Upper lobe of right lung (tissue), 1 donor: ENCODE measurements around the gene RIN1. TPM values are rescaled to one million over a fixed set of nuclear protein-coding genes. Genes with fewer than 3 reads are reported as not detected.
A peak's percentile ranks its signal among the peaks of the same experiment; 100 is the strongest.

Experiments used
- ATAC-seq: fragments of 200-7000 bp; cut with Tn5 transposase; one replicate; pipeline ENCODE4 v1.9.1; 2020; ENCODE audit warnings: mild to moderate bottlenecking, moderate library complexity
- DNase-seq: peaks from one replicate; pipeline ENCODE4 v3.0.0-alpha.2; 2020
- H3K27ac ChIP-seq: fragments of 200-600 bp; one replicate; pipeline ENCODE4 v1.8.0; 2022
- H3K27me3 ChIP-seq: fragments of 200-600 bp; one replicate; pipeline ENCODE4 v1.8.0; 2022; ENCODE audit warnings: mild to moderate bottlenecking
- H3K36me3 ChIP-seq: fragments of 200-600 bp; one replicate; pipeline ENCODE4 v1.8.0; 2022
- H3K4me1 ChIP-seq: fragments of 200-600 bp; one replicate; pipeline ENCODE4 v1.8.0; 2022
- H3K4me3 ChIP-seq: fragments of 200-600 bp; one replicate; pipeline ENCODE4 v1.8.0; 2022; ENCODE audit warnings: mild to moderate bottlenecking
- H3K9me3 ChIP-seq: fragments of 200-600 bp; one replicate; pipeline ENCODE4 v1.8.0; 2022
- CTCF ChIP-seq: fragments of 200-600 bp; IDR thresholded peaks from one replicate; pipeline ENCODE4 v1.8.0; 2022; ENCODE audit warnings: antibody characterized with exemption
- intact Hi-C: fragments of 100-400 bp; cut with DNase I; formaldehyde crosslinking; loops from one replicate; pipeline ENCODE4 v1.11.0; 2022
- total RNA-seq: library from RNA; stranded (reverse); fragmentation: NEBNext Ultra II Directional; extraction: Animal tissue kit (Norgen Biotek cat#: 25700); gene quantifications from one replicate; pipeline ENCODE4 v1.2.1, GENCODE V29; 2021
- donor health status: DM: no; HTN: yes; CAD: no; lungs with severe emphysema.

RIN1 gene
- total RNA-seq, 1 donor from 2014 or later, result 7.4 TPM

- intact Hi-C loops, result loop anchor here (10.0 kb wide), 1 partner anchor 67 kb away; no protein-coding TSS in a partner anchor
Measured at GRCh38 chr11:66317723-66318599, 18.3 kb downstream of the RIN1 start.

GRCh38 chr11:66317322-66317722 lies 18.9 kb downstream of the RIN1 start:
- Histone ChIP-seq H3K4me1 (peaks cover 30% of the 10 kb centered on the region), H3K27ac (peak overlapping the region; percentile 73), H3K9me3 (no peaks in the 10 kb centered on the region), H3K27me3 (no peaks in the 10 kb centered on the region), H3K4me3 (peak overlapping the region; percentile 39), H3K36me3 (no peaks in the 10 kb centered on the region)
- intact Hi-C loops, result loop anchor here (10.0 kb wide), 1 partner anchor 67 kb away; no protein-coding TSS in a partner anchor
- ATAC-seq, result no peak
- no peak for TF ChIP-seq CTCF
- peak; percentile 72 for DNase-seq

More at GRCh38 chr11:66317723-66318599, 18.3 kb downstream of the RIN1 start:
- peaks cover 29% of the 10 kb centered on the region for H3K4me1 ChIP-seq
- H3K9me3 ChIP-seq, result no peaks in the 10 kb centered on the region
- ATAC-seq (peak; percentile 52), DNase-seq (peak; percentile 70)
- no peaks in the 10 kb centered on the region for H3K27me3 ChIP-seq
- no peaks in the 10 kb centered on the region for H3K36me3 ChIP-seq
- H3K4me3 ChIP-seq, result no peak overlapping the region
- no peak for TF ChIP-seq CTCF
- H3K27ac ChIP-seq, result peak overlapping the region; percentile 73

DNA sequence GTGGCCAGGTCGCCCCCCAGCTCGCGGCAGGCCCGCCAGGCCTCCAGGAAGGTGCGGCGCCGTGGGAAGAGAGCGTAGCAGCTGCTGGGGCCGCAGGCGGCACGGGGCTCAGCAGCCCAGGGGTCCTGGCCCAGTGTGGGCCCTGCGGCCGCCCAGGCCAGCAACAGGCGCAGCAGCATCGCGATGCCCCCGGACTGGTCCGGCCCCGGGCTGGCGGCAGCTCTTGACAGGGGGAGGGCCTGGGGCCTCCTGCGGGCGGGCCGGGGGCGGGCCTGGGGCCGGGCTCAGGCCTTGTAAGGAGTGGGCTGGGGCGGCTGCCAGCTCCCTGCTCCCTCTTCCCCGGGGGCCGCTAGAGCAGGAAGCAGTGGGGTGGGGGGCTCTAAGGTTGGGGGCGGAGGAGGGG lies 19.4 kb downstream of the RIN1 start, which contains the start of gene CD248:
CD248 (minus strand) TSS at position 196 of the 403 bp plus-strand sequence; CDS start at position 179, 17 bp downstream.
- intact Hi-C loops, result loop anchor here (10.0 kb wide), 1 partner anchor 68 kb away; no protein-coding TSS in a partner anchor
- H3K9me3 ChIP-seq, result no peaks in the 10 kb centered on the region
- peak within 1 kb of the TSS; percentile 73 for H3K27ac ChIP-seq

GRCh38 chr11:66315921-66316811 lies 20.1 kb downstream of the RIN1 start:
- Histone ChIP-seq H3K4me1 (peaks cover 30% of the 10 kb centered on the region), H3K27me3 (no peaks in the 10 kb centered on the region), H3K4me3 (peak overlapping the region; percentile 39), H3K9me3 (no peaks in the 10 kb centered on the region), H3K36me3 (no peaks in the 10 kb centered on the region), H3K27ac (peak overlapping the region; percentile 70)
- DNase-seq (peak; percentile 63), ATAC-seq (no peak)
- TF ChIP-seq CTCF, result no peak
- intact Hi-C loops, result loop anchor here (10.0 kb wide), 1 partner anchor 69 kb away; no protein-coding TSS in a partner anchor

More for the DNA sequence above, 19.4 kb downstream of the RIN1 start, which contains the start of gene CD248:
- TF ChIP-seq CTCF, result no peak
- ATAC-seq (no peak), DNase-seq (peak; percentile 76)
- H3K4me1 ChIP-seq, result peaks cover 30% of the 10 kb centered on the region
- no peaks in the 10 kb centered on the region for H3K27me3 ChIP-seq
- peak within 1 kb of the TSS; percentile 39 for H3K4me3 ChIP-seq
- H3K36me3 ChIP-seq, result no peaks in the 10 kb centered on the region

DNA sequence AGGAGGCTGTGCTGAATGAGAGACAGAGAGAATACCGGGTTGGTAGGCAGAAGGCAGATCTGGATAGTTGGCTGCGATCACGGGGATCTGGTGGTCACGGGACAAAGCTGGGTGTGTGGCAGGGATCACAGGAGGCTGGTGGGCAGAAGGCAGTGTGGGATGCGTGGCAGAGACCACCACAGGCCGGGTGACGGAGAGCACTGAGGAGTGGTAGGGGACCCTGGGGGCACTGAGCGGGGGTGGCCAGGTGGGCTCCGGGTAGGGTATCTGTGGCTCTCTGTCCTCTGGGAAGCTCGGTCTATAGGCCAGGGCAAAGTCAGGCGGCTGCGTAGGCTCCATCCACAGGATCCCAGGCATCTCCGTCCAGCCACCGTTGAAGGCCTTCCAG lies 20.7 kb downstream of the RIN1 start:
- Histone ChIP-seq H3K36me3 (no peaks in the 10 kb centered on the region), H3K27ac (no peak overlapping the region), H3K4me1 (peaks cover 30% of the 10 kb centered on the region), H3K4me3 (peak overlapping the region; percentile 39), H3K27me3 (no peaks in the 10 kb centered on the region), H3K9me3 (no peaks in the 10 kb centered on the region)
- DNase-seq (no peak), ATAC-seq (no peak)
- no peak for TF ChIP-seq CTCF
- intact Hi-C loops, result loop anchor here (10.0 kb wide), 1 partner anchor 69 kb away; no protein-coding TSS in a partner anchor
